ENCODE data around the gene SLC39A1.

- TF ChIP-seq CTCF (conservative IDR thresholded peaks at IDR 0.05; ENCODE audit: low read depth, low read length) (no peak), EZH2 (IDR thresholded peaks at IDR 0.05; ENCODE audit: borderline replicate concordance, low read depth, low read length, poor library complexity, severe bottlenecking) (no peak)
These were observed at the start of gene SLC39A1 for GRCh38 chr1:153963030-153963849.

Data from A673 (cell line).